Activated naive CD8-positive, alpha-beta T cell treated with anti-CD3 and anti-CD28 coated beads, Interleukin-2, amount 50 U/mL, for 16 hours (primary cell): ENCODE data around the gene KIRREL2.
"Not testable (repeated sequence)": the region's sequence is repeated elsewhere in the genome, so short reads cannot be mapped to it uniquely, and the experiment has no call there.

ENCODE experiments used
- DNase-seq: peaks from one replicate; pipeline ENCODE4 v3.0.0-alpha.2; 2020; ENCODE audit warnings: low read depth, low spot score

The KIRREL2 gene

GRCh38 chr19:35856546-35857149 is at the start of gene KIRREL2:
Gene KIRREL2 (plus strand): TSS chr19:35856911. CDS start chr19:35857120, 209 bp downstream.
- no peak for DNase-seq

- DNase-seq, result no peak
These were observed 49.1 kb upstream of the KIRREL2 start for GRCh38 chr19:35807633-35808032.

GRCh38 chr19:35811317-35812219 is 45.1 kb upstream of the KIRREL2 start:
- no peak for DNase-seq

- DNase-seq, result no peak
These were observed 44.3 kb upstream of the KIRREL2 start, which contains the start of gene PRODH2 for GRCh38 chr19:35812220-35813042. Gene PRODH2 (minus strand): TSS chr19:35812845. CDS start chr19:35812805, 40 bp downstream.

- DNase-seq, result no peak
These were observed 43.4 kb upstream of the KIRREL2 start for GRCh38 chr19:35813043-35813890.

- DNase-seq, result no peak
These were observed 40.4 kb upstream of the KIRREL2 start for GRCh38 chr19:35816262-35816661.

GRCh38 chr19:35816846-35817245 is 39.9 kb upstream of the KIRREL2 start:
- DNase-seq, result no peak

GRCh38 chr19:35818445-35818844 is 38.3 kb upstream of the KIRREL2 start:
- DNase-seq, result no peak

GRCh38 chr19:35822579-35822978 is 34.1 kb upstream of the KIRREL2 start:
- no peak for DNase-seq

- DNase-seq, result no peak
These were observed 32.6 kb upstream of the KIRREL2 start for GRCh38 chr19:35824150-35824549.

- no peak for DNase-seq
These were observed 27.9 kb upstream of the KIRREL2 start for GRCh38 chr19:35828692-35829301.

GRCh38 chr19:35830986-35831385 is 25.7 kb upstream of the KIRREL2 start:
- DNase-seq, result no peak

GRCh38 chr19:35832054-35832453 is 24.7 kb upstream of the KIRREL2 start:
- DNase-seq, result no peak

- DNase-seq, result no peak
These were observed 22.7 kb upstream of the KIRREL2 start for GRCh38 chr19:35833972-35834371.

GRCh38 chr19:35836096-35836495 is 20.6 kb upstream of the KIRREL2 start:
- not testable (repeated sequence) for DNase-seq

- no peak for DNase-seq
These were observed 14.6 kb upstream of the KIRREL2 start for GRCh38 chr19:35841961-35842595.

- no peak for DNase-seq
These were observed 13.9 kb upstream of the KIRREL2 start for GRCh38 chr19:35842666-35843272.

GRCh38 chr19:35843676-35844481 is 12.8 kb upstream of the KIRREL2 start:
- DNase-seq, result no peak
